SH-SY5Y (cell line): Measurements from ENCODE around the gene FAR1.

Experiments
- GATA2 ChIP-seq: IDR thresholded peaks from 2 replicates; pipeline ENCODE4 v1.6.1; 2011; ENCODE audit warnings: mild to moderate bottlenecking, low read depth, low read length
- GATA3 ChIP-seq: IDR thresholded peaks from 2 replicates; pipeline ENCODE4 v1.6.1; 2011; ENCODE audit warnings: low read depth, mild to moderate bottlenecking, low read length, moderate library complexity

DNA sequence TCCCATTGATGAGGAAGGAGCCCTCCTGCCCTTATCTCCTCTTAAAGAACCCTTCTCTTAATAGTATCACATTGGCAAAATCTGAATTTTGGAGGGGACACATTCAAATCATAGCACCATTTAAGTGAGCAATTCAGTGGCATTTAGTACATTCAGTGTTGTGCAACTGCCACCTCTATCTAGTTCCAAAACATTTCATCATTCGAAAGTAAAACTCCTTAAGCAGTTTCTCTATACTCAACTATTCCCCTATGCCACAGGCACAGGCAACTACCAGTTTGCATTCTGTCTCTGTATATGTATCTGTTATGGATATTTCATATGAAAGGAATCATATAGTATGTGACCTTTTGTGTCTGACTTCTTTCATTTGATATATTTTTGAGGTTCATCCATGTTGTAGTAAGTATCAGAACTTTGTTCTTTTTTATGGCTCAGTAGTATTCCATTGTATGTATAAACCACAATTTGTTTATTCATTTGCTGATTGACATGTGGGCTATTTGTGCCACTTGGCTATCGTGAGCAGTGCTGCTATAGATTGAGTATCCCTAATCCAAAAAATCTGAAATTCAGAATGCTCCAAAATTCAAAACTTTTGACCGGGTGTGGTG is 22.9 kb downstream of the FAR1 start:
- TF ChIP-seq GATA2 (no peak), GATA3 (no peak)
